Suprapubic skin (tissue), 4 donors: ENCODE results near the gene ELOVL4.

ENCODE experiments used
- CTCF ChIP-seq, 2 donors: fragments of 200-600 bp in 1 of 2; fragments of 450-650 bp in 1 of 2; sonication (generic) in 1 of 2; IDR thresholded peaks; one replicate each; pipeline ENCODE4 v1.5.1; 2016 to 2019; ENCODE audit warnings: antibody characterized with exemption in 2 of 2, mild to moderate bottlenecking in 1 of 2, moderate library complexity in 1 of 2
- POLR2A ChIP-seq, 2 donors: fragments of 450-650 bp; IDR thresholded peaks; one replicate each; pipeline ENCODE4 v1.6.1; 2017; ENCODE audit warnings: antibody characterized with exemption in 2 of 2, mild to moderate bottlenecking in 2 of 2, moderate library complexity in 2 of 2
- POLR2AphosphoS5 ChIP-seq, 3 donors: sonication (generic); formaldehyde crosslinking; IDR thresholded peaks; one replicate each; pipeline ENCODE4 v1.6.1; 2017; ENCODE audit warnings: antibody characterized with exemption in 3 of 3

- TF ChIP-seq CTCF (IDR thresholded peaks at IDR 0.05): no peak
- TF ChIP-seq POLR2AphosphoS5 (IDR thresholded peaks at IDR 0.05): no peak
- no peak for TF ChIP-seq POLR2A (IDR thresholded peaks at IDR 0.05)
Observed at GRCh38 chr6:79969784-79970183, 22.4 kb upstream of the ELOVL4 start.
